GM18861 (cell line): Measurements from ENCODE around the gene ARHGAP28.
"Not testable (repeated sequence)": the region's sequence is repeated elsewhere in the genome, so short reads cannot be mapped to it uniquely, and the experiment has no call there.

Experiments
- ATAC-seq: cut with Tn5 transposase; IDR thresholded peaks from one replicate; pipeline ENCODE4 v1.9.1; 2021; ENCODE audit not compliant: unreplicated experiment

The ARHGAP28 gene

DNA sequence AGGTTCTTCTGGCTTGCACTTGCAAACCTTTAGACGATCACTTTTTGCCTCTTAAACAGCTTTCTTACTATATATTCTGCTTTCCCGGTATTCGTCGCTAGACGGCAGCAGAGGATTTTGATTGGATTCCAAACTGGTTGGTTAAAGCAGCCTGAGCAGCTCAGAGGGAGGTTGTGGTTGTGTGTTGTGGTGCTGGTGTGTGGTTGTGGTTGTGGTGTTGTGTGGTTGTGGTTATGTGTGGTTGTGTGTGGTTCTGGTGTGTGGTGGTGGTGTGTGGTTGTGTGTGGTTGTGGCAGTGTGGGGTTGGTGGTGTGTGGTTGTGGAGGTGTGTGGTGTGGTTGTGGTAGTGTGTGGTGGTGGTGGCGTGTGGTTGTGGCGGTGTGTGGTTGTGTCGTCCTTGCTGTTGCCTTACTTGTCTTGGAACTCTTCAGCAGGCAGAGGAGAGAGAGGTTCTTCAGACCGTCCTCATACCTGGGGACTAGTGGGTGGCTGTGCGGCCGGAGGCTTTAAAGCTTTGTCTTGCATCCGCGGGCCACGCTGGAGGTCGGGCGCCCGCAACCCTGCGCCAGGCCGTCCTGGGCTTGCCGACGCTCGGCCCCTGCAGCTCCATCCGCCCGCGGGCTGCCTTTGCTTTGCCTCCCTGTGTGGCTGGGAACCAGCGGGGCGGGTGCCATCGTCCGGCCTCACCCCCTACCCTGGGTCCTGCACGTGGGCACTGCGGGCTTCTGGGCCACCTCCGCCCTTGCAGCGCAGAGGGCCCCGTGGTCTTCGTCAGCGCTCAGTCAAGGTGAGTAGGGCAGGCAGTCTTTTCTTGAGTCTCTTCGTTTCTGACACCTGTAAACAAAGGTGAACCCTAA is 190.8 kb downstream of the ARHGAP28 start:
- no peak for ATAC-seq

DNA sequence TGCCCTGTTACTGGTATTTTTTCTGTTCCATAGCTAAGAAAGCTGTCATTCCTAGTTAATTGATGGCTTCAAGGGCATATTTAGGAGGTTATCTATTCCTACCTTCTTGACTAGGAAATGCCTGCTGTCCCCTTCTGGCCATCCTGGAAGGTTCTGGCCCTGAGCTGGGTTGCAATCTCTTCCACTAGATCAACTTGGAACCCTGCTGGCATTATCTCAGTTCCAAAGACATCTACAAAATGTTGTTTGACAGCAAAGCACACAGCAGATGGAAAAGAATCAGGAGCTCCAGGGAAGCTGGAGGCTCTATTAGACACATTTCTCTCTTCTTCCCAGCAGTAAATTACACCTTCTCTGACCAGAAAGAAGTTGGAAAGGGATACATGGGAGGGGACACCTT is 192.1 kb downstream of the ARHGAP28 start:
- ATAC-seq: no peak

DNA sequence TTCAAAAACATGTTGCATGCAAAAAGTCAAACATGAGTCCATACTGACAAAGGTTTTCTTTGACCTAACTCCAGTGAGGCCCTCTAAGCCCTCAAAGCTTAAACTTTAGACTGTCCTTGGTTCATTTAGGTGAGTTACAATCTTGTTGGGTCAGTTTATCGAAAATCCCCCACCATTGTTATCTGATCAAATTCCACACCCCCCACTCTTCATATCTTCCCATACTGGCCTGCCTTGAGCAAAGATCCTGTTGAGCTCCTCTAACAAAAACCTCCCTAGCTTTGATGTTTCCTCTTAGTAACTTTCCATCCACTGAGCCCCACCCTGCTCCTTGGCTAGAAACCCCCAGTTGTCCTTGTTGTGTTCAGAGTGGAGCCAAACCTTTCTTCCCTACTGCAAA is 193.7 kb downstream of the ARHGAP28 start:
- ATAC-seq: no peak

DNA sequence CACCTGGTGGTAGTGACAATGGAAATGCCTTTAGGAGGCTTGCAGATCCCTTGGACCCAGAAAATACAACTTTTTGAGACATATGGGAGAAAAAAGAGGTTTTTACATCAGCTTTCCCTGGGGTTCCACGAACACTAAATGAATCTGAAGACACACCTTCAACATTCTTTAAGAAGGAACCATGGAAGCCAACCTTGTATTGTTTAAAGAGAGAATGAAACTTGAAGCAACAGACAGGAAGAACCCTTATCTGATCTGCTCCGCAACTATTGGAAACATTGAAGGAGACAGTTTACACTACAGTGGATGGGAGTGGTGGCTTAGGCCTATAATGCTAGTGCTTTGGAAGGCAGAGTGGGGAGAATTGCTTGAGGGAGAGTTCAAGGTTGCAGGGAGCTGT is 197.6 kb downstream of the ARHGAP28 start:
- ATAC-seq: no peak

DNA sequence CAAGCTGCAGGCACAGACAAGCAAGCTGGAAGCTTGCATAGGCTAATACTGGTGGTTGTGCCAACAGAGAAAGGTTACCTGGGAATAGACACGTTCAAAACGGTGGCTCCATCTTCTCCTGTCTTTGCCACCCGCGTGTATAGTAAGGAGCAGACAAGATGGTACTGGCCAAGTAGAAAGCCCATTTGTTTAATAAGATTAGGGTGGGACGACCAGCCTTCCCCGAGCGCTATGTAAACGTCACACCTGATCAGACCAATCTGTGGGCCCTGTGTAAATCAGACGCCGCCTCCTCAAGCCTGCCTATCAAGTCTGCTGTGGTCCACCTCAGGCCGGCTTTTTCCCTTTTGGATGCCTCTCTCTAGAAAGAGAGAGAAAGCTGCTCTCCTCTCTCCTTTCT is 198.8 kb downstream of the ARHGAP28 start:
- ATAC-seq: no peak

DNA sequence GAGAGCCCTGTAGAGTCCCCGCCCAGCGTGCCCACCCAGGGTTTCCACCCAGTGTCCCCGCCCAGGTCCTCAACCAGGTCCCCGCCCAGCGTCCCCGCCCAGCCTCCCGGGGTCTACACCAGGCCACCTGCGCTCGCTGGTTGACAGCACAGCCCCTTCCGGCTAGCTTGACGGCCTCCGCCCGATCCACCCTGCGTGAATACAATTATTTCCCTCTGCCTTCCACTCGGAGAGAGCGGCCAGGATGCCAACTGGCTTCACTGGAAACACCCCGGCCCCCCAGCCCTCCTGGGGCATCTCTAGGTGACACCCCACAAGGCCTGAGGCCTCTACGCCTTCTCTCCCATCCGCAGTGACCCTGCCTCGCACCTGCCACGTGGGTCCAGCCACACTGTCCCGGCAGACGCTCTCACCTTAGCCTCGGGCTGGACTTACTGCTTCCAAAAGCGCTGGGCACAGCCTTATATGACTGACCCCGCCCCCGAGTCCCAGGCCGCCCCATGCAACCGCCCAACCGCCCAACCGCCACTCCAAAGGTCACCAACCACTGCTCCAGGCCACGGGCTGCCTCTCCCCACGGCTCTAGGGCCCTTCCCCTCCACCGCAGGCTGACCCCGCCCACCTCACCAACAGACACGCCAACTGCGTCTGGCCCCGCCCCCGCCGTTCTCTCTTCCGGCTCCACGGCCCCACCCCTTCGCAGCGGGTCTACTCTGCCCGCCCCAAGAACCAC is 200.0 kb downstream of the ARHGAP28 start:
- no peak for ATAC-seq

DNA sequence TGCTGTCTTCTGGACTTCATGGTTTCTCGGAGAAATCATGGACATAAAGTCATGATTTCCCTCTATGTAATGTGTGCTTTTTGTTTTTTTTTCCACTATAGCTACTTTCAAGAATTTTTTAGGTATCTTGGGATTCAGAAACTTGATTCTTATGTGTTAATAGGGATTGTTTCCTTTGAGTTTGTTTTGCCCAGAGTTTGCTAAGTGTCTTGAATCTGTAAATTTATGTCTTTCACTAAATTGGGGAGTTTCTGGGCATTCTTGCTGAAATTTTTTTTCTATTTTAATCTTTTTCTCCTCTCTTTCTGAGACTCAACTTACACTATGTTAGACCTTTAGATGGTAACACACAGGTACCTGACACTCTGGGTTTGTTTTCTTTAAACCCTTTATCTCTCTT is 205.3 kb downstream of the ARHGAP28 start:
- no peak for ATAC-seq

DNA sequence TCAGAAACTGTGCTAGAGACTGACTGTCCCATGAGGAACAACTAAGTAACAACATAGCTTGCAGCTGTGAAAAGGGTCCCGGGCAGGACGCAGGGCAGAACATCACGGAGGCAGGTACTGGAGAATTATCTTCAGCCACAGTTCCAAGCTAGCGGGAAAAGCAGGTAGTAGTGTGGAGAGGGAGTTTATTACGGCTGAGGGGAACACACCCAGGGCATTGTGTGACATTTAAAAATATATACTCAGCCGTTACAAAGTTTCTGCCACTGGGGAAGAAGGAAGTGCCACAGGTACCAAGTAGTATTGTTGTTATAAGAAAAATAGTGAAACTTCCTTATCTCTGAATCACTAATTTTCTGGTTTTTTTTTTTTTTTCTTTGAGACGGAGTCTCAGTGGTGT is 208.5 kb downstream of the ARHGAP28 start:
- no peak for ATAC-seq

DNA sequence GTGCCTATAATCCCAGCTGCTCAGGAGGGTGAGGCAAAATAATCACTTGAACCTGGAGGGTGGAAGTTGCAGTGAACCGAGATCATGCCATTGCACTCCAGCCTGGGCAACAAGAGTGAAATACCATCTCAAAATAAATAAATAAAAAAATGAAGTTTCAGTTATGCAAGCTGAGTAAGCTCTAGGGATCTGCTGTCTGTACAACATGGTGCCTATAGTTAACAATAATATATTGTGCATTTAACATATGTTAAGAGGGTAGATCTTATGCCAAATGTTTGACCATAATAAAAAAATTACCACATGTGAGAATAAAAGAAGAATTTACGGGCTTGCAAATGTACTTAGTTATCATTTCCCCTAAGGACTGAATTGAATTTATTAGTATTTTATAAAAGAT is 208.9 kb downstream of the ARHGAP28 start:
- ATAC-seq: not testable (repeated sequence)

DNA sequence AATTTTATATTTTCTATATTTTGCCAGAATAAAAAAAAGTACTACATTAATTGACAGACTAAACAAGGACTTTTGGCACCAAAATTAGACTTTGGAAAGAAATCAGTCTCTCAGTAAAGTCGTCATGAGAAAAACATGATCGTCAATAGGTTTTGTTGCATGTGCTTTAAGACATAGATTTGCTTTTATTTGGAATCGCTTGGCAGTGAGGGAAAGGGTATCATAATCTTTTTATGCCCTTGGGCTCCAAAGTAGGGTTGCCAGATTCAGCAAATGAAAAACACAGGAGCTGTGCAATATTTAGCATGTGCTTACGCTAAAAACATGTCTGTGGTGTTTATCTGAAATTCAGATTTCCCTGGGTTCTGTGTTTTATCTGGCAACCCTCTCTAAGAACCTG is 210.5 kb downstream of the ARHGAP28 start:
- no peak for ATAC-seq

DNA sequence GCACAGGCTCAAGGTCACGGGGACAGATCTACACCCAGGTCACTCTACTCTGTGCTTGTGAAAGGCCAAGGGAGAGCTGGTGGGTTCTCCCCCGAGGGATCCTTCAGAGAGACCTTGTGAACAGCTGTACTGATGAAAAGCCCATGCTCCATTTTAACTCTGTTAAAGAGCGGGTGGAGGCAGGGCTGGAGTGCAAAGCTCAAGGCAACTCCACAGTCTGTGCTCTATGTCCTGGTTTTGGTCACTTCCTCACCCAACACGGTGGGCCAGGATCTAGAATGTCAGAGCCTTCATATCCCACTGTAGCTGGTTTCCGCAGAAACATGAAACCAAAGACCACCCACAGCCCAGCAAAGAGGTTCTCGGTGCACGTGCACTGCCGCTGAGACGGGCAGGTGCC is 210.9 kb downstream of the ARHGAP28 start:
- no peak for ATAC-seq

DNA sequence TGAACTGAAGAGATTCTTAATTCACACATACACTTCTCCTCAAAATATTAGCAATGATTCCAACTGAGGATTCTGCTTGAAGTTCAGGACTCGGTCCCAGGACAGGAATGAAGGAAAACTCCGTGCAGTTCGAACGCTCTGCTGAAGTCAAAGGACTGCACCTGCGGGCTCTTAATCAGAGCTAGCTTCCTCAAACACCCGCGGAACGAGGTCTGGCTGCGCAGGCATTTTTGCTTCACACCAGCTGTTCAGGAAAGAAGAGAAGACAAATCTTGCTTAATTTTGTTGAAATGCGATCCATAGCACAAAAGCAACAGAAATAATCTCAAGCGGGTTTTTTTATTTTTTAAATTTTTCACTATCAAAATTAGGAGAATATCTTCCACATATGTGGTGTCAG is 212.5 kb downstream of the ARHGAP28 start:
- ATAC-seq: no peak

DNA sequence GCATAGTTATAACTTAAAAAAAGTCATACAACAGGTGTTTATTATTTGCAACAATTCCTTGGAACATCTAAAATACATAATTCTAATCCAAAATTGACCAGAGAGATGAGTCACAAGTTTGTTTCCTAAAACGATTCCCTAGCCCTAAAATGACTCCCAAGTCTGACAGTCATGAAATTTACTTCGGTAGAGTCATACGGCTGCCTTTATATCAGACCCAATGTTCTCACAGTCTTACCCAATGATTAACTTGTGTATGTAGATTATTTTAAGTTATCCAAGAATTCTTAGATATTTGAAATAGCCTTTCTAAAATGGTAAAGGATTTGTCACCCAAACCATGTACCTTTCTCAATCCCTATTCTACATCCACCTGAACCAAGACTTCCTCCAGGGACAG is 213.2 kb downstream of the ARHGAP28 start:
- no peak for ATAC-seq

DNA sequence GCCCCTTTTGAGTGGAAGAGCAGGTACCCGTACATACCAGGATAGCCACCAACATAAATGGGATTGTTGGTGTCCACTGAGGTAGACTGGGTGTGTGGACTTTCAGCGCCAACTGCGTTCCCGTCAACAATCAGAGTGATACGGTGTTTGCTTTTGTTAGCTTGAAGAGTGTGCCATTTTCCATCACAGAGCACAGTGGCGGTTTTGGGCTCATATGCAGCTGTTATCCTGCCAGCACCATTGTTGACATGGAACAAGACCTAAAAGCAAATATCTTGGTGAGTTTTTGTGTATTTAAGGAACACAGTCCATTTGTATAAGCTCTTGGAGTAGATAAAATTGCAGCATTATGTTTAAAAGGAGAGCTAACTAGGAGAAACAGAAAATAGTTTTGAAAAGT is 213.6 kb downstream of the ARHGAP28 start:
- no peak for ATAC-seq

DNA sequence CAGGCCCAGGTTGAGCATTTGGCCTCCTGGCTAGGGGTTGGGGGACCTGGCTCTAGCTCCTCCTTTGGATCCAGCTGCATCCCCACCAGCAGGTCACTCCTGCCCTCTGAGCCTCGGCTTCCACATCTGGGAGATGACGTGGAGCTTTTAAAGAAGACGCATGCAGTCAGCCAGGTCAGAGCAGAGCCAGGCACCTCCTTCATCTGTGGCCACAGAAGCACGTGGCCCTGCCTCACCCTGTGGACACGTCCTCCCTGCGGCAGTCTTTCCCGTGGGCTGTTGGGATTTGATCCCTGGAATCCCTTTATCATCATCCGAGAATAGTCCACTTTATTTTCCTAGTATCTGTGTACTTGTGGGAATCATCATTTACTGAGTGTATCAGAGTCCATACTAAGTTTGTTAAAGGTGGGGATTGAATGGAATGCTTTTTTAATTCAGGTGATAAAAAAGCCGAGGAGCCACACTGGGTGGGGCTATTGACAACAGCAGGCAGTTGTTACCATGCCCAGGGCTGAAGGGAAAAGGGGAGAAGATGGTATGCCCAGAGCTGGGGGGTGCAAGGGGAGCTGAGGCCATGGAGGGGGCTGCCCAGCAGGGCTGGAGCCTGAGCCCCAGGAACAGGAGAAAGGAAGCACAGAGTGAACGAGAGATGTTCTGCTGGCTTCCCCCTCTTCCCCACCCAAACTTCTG is 218.0 kb downstream of the ARHGAP28 start:
- no peak for ATAC-seq

DNA sequence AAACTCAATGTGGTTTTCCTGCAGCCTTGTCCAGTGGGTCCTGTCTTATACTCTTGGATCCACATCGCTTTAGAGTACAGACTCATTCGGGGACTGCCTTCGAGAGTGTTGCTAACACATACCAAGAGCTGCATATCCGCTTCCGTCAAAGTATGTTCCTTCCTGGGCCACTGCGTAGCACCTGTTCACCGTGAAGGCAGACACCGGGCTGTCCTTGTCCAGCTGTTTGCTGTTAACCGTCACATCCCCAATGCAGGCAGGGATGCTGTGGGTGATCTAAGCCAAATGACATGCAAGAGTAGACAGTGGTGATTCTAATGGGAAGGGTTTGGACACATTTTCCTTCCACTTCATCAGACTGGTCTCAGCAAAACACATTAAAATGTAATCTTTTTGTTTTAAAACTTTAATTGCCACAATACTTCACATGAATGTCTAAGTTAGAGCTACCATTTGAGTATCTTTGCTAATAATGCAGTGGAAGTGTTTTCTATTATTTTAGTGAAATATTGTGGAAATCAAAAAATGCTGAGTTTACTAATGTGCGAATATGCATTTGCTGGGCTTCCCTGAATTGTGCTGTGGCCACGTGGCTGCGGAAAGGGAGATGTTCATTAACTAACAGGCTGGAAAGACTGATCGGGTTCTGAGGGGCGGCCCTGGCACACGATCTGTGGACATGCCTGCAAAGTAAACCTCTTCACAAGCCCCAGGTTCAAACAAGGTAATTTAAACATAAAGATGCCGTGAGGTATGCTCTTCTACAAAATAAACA is 219.0 kb downstream of the ARHGAP28 start:
- ATAC-seq: no peak

DNA sequence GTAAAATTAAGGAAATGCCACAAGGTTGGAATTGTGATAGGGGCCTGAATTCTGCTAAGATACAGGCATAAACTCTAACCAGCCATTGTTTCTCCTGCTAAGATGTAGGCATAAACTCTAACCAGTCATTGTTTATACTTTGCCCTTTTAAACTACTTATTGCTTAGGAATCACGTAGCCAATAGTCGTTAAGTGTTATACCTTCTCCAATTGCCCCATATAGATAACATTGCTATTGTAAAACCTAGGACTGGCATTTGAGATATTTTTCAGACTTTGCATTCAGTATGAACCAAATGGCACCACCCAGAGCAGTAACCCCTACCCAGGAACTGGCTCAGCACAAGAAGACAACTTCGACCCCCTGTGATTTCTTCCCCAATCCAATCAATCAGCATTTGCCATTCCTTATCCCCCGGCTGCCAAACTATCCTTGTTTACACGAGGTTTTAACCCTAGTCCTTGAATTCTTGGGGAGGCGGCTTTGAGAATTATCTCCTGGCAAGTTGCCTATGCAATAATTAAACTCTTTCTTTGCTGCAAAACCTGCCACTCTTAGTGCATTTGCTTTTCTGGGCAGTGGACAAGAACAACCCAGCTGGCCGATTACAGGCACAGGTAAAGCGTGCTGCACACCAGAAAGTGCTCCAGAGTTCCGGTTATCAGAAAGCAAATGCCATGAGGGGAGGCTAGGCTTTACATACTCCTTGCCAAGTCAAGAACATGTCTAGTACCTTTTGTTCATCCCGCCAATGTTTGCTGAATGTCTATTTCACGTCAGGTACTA is 220.5 kb downstream of the ARHGAP28 start:
- no peak for ATAC-seq

DNA sequence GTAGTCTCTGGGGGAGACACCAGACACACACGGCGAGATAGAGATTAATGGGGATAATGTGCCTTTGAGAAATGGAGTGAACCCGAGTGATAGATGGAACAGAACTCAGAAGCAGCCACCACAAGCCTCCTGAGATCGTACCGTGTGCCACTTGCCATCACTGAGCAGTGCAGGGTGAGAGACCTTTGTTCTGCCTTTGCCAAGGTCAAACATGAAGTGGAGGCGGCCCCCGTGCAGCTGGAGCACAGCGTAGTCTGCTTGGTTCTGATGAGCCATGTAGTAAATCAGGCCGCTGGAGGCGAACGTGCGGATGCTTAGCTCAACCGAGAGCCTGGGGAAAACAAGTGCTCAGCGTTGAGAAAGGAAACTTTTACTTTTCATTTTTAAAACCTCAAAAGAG is 221.1 kb downstream of the ARHGAP28 start:
- ATAC-seq: no peak

DNA sequence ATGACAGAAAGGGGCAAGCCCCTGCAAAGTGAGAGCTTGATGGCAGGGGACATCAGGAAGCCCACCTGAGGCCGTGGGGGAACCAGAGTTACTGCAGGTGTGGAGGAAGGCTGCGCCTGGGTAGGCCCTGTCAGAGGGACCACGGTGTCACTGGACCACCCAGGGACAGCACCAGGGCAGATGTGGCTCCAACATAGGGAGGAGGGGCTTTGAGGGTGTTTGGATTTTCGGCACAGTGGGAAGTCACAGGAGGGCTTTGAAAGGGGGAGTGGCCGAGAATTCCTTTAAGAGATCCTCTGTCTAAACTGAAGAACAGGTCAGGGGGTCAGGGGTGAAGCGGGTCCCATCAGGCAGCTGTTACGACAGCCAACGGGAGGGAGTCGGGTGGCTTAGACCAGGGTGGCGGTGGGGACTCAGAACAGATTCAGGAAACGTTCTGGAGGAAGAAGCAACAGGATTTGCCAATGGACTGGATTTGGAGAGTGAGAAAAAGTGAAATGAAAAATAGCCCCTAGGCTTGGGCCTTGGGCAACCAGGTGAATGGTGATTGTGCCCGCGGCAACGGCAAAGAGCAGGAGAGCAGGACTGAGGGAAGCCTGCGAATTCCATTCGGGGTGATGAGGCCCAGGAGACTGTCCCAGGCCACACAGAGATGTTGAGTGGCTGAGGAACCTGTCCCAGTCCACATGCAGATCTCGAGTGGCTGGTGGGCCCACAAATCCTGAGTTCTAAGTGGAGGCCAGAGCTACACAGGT is 222.0 kb downstream of the ARHGAP28 start:
- no peak for ATAC-seq

DNA sequence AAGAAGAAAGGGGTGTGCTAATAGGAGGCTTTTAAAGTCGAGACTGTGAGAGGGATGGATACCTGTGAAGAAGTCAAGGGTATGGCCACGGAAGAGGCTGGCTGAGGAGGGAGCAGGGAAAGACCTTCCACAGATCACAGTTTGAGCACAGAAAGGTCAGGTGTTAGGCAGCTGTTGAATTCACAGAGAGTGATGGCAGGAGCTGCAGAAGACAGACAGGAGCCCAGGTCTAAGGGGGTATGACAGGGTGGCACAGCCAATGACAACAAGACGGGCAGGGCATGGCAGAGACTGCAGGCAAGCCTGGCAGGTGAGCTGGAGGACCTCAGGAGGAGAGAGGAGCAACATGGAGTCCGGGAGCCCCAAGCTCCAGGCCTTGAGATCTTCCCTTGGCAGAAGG is 225.0 kb downstream of the ARHGAP28 start:
- ATAC-seq: no peak
